ENCODE results near the gene ARRDC4. TPM values are rescaled to one million over a fixed set of nuclear protein-coding genes. Genes with fewer than 3 reads are reported as not detected.
A peak's percentile ranks its signal among the peaks of the same experiment; 100 is the strongest.

ARRDC4 gene, protein sequence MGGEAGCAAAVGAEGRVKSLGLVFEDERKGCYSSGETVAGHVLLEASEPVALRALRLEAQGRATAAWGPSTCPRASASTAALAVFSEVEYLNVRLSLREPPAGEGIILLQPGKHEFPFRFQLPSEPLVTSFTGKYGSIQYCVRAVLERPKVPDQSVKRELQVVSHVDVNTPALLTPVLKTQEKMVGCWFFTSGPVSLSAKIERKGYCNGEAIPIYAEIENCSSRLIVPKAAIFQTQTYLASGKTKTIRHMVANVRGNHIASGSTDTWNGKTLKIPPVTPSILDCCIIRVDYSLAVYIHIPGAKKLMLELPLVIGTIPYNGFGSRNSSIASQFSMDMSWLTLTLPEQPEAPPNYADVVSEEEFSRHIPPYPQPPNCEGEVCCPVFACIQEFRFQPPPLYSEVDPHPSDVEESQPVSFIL
- 19.8 TPM for polyA plus RNA-seq (2013)

DNA sequence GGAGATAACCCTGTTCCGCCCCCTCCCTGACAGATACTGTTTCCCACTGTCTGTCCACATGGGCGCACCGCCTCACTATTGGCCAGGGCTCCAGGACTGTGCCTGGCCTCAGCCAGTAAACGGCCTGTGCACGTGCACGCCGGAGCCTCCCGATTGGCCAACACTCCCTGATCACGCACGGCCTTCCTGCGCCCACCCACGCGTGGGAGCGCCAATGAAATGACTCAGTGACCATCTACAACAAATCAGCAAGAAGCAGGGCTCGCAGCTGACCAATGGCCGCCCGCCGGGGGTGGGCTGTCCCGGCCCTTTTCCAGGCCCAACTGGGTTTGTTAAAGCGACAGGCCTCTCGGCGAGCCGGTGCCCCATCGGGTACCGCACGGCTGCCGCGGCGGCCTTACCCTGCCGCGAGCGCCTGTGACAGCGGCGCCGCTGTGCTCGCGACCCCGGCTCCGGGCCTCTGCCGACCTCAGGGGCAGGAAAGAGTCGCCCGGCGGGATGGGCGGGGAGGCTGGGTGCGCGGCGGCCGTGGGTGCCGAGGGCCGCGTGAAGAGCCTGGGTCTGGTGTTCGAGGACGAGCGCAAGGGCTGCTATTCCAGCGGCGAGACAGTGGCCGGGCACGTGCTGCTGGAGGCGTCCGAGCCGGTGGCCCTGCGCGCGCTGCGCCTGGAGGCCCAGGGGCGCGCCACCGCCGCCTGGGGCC is at the start of gene ARRDC4:
Gene ARRDC4, plus strand, starts transcription at position 340 of the 703 bp plus-strand sequence. Its CDS starts 159 bp downstream, at position 499.
- H3K4me3 ChIP-seq (ENCODE audit: control insufficient read depth in 1 of 7, extremely low read depth in 1 of 7, insufficient read depth in 4 of 7, low read depth in 2 of 7, low read length in 6 of 7): peak within 1 kb of the TSS; percentile 71 to 89 (median 81)
- H3K4me1 ChIP-seq (ENCODE audit: control extremely low read depth in 1 of 4, control insufficient read depth in 4 of 4, insufficient read depth in 4 of 4, low read length in 3 of 4): peaks cover 6 to 33% (median 21%) of the 10 kb centered on the region in 4 experiments
- under 1% methylated on average over 53 of the region's 69 CpGs for WGBS (ENCODE audit: insufficient coverage)
- ChIA-PET CTCF (interaction anchor here (1.0 to 1.7 kb wide), 4 partner anchors 19 to 217 kb away, joined by 3 to 7 read pairs (median 4); no protein-coding TSS in a partner anchor), POLR2A (no interaction called here)
- DNase-seq: peak; percentile 100
- H3K27me3 ChIP-seq (replicated peaks in 2 of 5; ENCODE audit: control insufficient read depth in 4 of 5, insufficient read depth in 5 of 5, low read length in 4 of 5): no peaks in the 10 kb centered on the region
- peak within 1 kb of the TSS; percentile 66 to 82 for H3K27ac ChIP-seq (ENCODE audit: insufficient read depth in 1 of 2, low read depth in 1 of 2, low read length in 2 of 2, poor library complexity in 1 of 2, severe bottlenecking in 2 of 2)
- no peaks in the 10 kb centered on the region for H3K9me3 ChIP-seq (ENCODE audit: control extremely low read depth in 1 of 5, control insufficient read depth in 4 of 5, insufficient read depth in 2 of 5, low read depth in 1 of 5, low read length in 4 of 5)
- peaks cover 0 to 3% (median 0%) of the 10 kb centered on the region in 4 experiments for H3K36me3 ChIP-seq (ENCODE audit: control insufficient read depth in 4 of 4, insufficient read depth in 4 of 4, low read length in 3 of 4)

DNA sequence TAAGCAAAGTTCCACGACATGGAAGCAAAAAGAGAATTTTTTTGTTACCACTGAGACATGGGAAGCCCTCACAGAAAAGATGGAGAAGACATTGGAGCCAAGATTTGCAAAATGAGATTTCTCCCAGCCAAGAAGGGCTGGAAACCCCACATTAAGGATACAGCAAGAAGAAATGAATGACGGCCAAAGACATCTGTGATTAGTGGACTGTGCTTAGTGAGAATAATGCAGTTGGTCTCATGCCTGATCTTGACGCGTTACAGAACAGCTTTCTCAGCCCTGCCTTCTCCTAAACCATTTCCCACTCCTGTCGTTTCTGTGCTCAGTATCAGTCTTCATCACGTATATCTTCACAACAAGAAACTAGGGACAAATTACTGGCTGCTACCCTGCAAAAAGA is 45.8 kb upstream of the ARRDC4 start:
- 90% methylated on average over 2 of the region's 6 CpGs for WGBS (ENCODE audit: insufficient coverage)
- CTCF ChIA-PET: interaction anchor here (1.4 kb wide), 1 partner anchor 169 kb away, joined by 3 read pairs; no protein-coding TSS in a partner anchor
- no peak for DNase-seq

DNA sequence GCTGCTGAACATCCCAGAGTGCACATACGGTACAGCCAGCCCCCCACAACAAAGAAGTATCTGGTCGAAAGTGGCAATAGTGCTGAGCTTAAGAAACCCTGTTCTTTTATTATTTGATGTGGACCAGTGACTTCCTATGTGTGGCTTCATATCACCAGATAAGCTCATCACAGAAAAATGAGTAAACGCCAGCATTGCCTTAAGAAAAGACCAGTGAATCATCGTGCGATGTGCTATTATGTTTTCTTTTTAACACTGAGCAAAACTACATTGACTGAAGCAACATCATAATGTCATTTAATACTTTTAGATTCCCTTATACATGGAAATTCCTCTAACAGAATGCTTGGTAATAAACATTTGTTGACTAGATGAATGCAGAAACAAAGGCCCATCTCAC is 45.2 kb upstream of the ARRDC4 start:
- Histone ChIP-seq H3K36me3 (ENCODE audit: control insufficient read depth in 4 of 4, insufficient read depth in 4 of 4, low read length in 3 of 4) (no peaks in the 10 kb centered on the region), H3K4me1 (ENCODE audit: control extremely low read depth in 1 of 4, control insufficient read depth in 4 of 4, insufficient read depth in 4 of 4, low read length in 3 of 4) (peaks cover 0 to 13% (median 0%) of the 10 kb centered on the region in 4 experiments), H3K9me3 (ENCODE audit: control extremely low read depth in 1 of 5, control insufficient read depth in 4 of 5, insufficient read depth in 2 of 5, low read depth in 1 of 5, low read length in 4 of 5) (no peaks in the 10 kb centered on the region), H3K27ac (ENCODE audit: insufficient read depth in 1 of 2, low read depth in 1 of 2, low read length in 2 of 2, poor library complexity in 1 of 2, severe bottlenecking in 2 of 2) (no peak overlapping the region), H3K27me3 (replicated peaks in 2 of 5; ENCODE audit: control insufficient read depth in 4 of 5, insufficient read depth in 5 of 5, low read length in 4 of 5) (no peaks in the 10 kb centered on the region), H3K4me3 (ENCODE audit: control insufficient read depth in 1 of 7, extremely low read depth in 1 of 7, insufficient read depth in 4 of 7, low read depth in 2 of 7, low read length in 6 of 7) (no peak overlapping the region)
- ChIA-PET POLR2A (interaction anchor here (0.6 kb wide), 1 partner anchor 162 kb away, joined by 3 read pairs; no protein-coding TSS in a partner anchor), CTCF (interaction anchor here (1.4 kb wide), 1 partner anchor 169 kb away, joined by 3 read pairs; no protein-coding TSS in a partner anchor)
- DNase-seq: no peak
- 100% methylated on average over 2 of the region's 5 CpGs for WGBS (ENCODE audit: insufficient coverage)

More for the DNA sequence above, 45.8 kb upstream of the ARRDC4 start:
- H3K9me3 ChIP-seq (ENCODE audit: control extremely low read depth in 1 of 5, control insufficient read depth in 4 of 5, insufficient read depth in 2 of 5, low read depth in 1 of 5, low read length in 4 of 5): no peaks in the 10 kb centered on the region
- no peak overlapping the region for H3K27ac ChIP-seq (ENCODE audit: insufficient read depth in 1 of 2, low read depth in 1 of 2, low read length in 2 of 2, poor library complexity in 1 of 2, severe bottlenecking in 2 of 2)
- H3K4me3 ChIP-seq (ENCODE audit: control insufficient read depth in 1 of 7, extremely low read depth in 1 of 7, insufficient read depth in 4 of 7, low read depth in 2 of 7, low read length in 6 of 7): no peak overlapping the region
- POLR2A ChIA-PET: no interaction called here
- no peaks in the 10 kb centered on the region for H3K36me3 ChIP-seq (ENCODE audit: control insufficient read depth in 4 of 4, insufficient read depth in 4 of 4, low read length in 3 of 4)
- no peaks in the 10 kb centered on the region for H3K27me3 ChIP-seq (replicated peaks in 2 of 5; ENCODE audit: control insufficient read depth in 4 of 5, insufficient read depth in 5 of 5, low read length in 4 of 5)
- H3K4me1 ChIP-seq (ENCODE audit: control extremely low read depth in 1 of 4, control insufficient read depth in 4 of 4, insufficient read depth in 4 of 4, low read length in 3 of 4): peaks cover 0 to 13% (median 0%) of the 10 kb centered on the region in 4 experiments

DNA sequence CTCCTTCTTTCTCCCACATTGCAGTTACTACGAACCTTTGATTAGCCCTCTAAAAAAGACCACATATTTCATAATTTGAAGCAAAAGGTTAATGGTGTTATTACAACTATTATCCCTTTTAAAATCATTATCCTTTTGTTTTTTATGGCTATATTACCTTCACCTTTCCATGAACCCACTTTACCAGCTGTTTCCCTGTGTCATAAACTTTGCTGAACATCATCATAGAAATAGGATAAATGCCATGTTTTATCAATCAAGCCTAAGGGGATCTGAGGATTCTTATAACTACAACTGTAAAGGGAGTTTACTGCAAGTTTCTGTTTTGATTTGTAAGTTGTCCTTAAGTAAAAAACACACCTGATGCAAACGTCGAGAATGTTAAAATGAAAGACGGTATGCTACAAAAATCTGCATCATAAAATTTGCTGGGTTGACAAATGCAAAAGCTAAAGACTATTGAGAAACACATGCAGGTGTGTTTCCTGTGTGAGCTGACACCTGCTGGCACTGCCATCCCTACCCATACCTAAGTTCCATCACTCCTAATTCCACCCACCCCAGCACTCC is 39.1 kb upstream of the ARRDC4 start:
- H3K27ac ChIP-seq (ENCODE audit: insufficient read depth in 1 of 2, low read depth in 1 of 2, low read length in 2 of 2, poor library complexity in 1 of 2, severe bottlenecking in 2 of 2): no peak overlapping the region
- ChIA-PET POLR2A (no interaction called here), CTCF (interaction anchor here (0.8 kb wide), 1 partner anchor 359 kb away, joined by 3 read pairs; no protein-coding TSS in a partner anchor)
- no peaks in the 10 kb centered on the region for H3K27me3 ChIP-seq (replicated peaks in 2 of 5; ENCODE audit: control insufficient read depth in 4 of 5, insufficient read depth in 5 of 5, low read length in 4 of 5)
- 100% methylated on average over 3 of the region's 4 CpGs for WGBS (ENCODE audit: insufficient coverage)
- no peak for DNase-seq
- no peaks in the 10 kb centered on the region for H3K36me3 ChIP-seq (ENCODE audit: control insufficient read depth in 4 of 4, insufficient read depth in 4 of 4, low read length in 3 of 4)
- peaks cover 0 to 23% (median 5%) of the 10 kb centered on the region in 5 experiments for H3K9me3 ChIP-seq (ENCODE audit: control extremely low read depth in 1 of 5, control insufficient read depth in 4 of 5, insufficient read depth in 2 of 5, low read depth in 1 of 5, low read length in 4 of 5)
- H3K4me3 ChIP-seq (ENCODE audit: control insufficient read depth in 1 of 7, extremely low read depth in 1 of 7, insufficient read depth in 4 of 7, low read depth in 2 of 7, low read length in 6 of 7): no peak overlapping the region
- no peaks in the 10 kb centered on the region for H3K4me1 ChIP-seq (ENCODE audit: control extremely low read depth in 1 of 4, control insufficient read depth in 4 of 4, insufficient read depth in 4 of 4, low read length in 3 of 4)

DNA sequence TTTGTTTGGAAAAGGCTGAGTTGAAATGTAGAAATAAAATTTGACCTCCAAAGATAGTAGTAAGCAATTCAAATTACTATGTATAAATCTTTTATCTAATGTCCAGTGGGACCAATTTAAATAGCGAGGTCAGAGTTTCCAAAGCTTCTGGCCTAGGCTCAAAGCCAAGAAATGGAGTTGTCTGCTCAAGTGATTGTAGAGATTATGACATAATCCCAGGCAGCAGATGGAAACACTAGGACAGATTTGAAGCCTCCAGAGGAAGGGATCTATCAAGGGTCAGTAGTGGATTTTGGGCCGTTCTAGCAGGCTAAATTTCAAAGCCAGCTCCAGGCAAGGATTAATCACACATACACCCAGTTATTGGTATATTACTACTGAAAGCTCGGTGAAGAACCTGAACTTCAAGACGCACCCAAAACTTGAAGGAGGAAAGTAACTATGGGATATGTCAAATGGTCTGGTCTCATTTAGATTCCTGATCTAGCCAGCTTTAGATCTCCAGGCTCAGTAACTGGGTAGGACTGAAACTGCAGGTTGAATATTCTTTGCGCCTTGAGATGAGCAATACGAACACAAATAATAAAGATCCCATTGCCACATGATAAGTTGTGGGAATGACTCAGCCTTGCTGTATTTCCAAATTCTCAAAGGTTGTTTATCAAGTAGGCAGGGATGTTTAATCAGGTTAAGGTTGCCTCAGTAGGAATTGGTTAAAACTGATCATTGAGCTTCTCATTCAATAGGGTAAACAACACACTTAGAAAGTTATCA is 30.9 kb upstream of the ARRDC4 start:
- Histone ChIP-seq H3K9me3 (ENCODE audit: control extremely low read depth in 1 of 5, control insufficient read depth in 4 of 5, insufficient read depth in 2 of 5, low read depth in 1 of 5, low read length in 4 of 5) (peaks cover 0 to 14% (median 9%) of the 10 kb centered on the region in 5 experiments), H3K36me3 (ENCODE audit: control insufficient read depth in 4 of 4, insufficient read depth in 4 of 4, low read length in 3 of 4) (no peaks in the 10 kb centered on the region), H3K4me3 (ENCODE audit: control insufficient read depth in 1 of 7, extremely low read depth in 1 of 7, insufficient read depth in 4 of 7, low read depth in 2 of 7, low read length in 6 of 7) (no peak overlapping the region), H3K27me3 (replicated peaks in 2 of 5; ENCODE audit: control insufficient read depth in 4 of 5, insufficient read depth in 5 of 5, low read length in 4 of 5) (no peaks in the 10 kb centered on the region), H3K4me1 (ENCODE audit: control extremely low read depth in 1 of 4, control insufficient read depth in 4 of 4, insufficient read depth in 4 of 4, low read length in 3 of 4) (no peaks in the 10 kb centered on the region), H3K27ac (ENCODE audit: insufficient read depth in 1 of 2, low read depth in 1 of 2, low read length in 2 of 2, poor library complexity in 1 of 2, severe bottlenecking in 2 of 2) (no peak overlapping the region)
- CTCF ChIA-PET: no interaction called here
- DNase-seq: no peak
- WGBS (ENCODE audit: insufficient coverage): 100% methylated on average over 3 of the region's 6 CpGs
- POLR2A ChIA-PET: no interaction called here

DNA sequence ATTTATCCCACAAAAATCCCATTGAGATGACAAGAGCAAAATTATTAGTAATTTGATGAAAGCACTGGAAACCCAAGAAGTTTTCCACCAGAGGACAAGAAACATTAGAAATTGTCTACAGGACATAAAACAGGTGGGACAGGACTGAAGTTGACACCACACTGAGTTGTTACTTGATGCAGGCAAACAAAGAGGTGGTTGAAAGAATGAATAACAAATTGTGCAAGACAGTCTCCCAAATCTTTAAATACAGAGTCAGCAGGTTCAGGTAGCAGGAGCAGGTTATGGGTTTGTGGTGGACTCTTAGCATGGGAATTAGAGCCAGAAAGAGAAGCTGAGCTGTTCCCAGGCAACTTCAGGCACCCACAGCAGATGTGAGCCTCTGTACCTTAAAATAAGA is 30.3 kb upstream of the ARRDC4 start:
- peaks cover 0 to 10% (median 9%) of the 10 kb centered on the region in 5 experiments for H3K9me3 ChIP-seq (ENCODE audit: control extremely low read depth in 1 of 5, control insufficient read depth in 4 of 5, insufficient read depth in 2 of 5, low read depth in 1 of 5, low read length in 4 of 5)
- H3K27ac ChIP-seq (ENCODE audit: insufficient read depth in 1 of 2, low read depth in 1 of 2, low read length in 2 of 2, poor library complexity in 1 of 2, severe bottlenecking in 2 of 2): no peak overlapping the region
- no peak overlapping the region for H3K4me3 ChIP-seq (ENCODE audit: control insufficient read depth in 1 of 7, extremely low read depth in 1 of 7, insufficient read depth in 4 of 7, low read depth in 2 of 7, low read length in 6 of 7)
- H3K27me3 ChIP-seq (replicated peaks in 2 of 5; ENCODE audit: control insufficient read depth in 4 of 5, insufficient read depth in 5 of 5, low read length in 4 of 5): no peaks in the 10 kb centered on the region
- no peak for DNase-seq
- H3K36me3 ChIP-seq (ENCODE audit: control insufficient read depth in 4 of 4, insufficient read depth in 4 of 4, low read length in 3 of 4): no peaks in the 10 kb centered on the region
- H3K4me1 ChIP-seq (ENCODE audit: control extremely low read depth in 1 of 4, control insufficient read depth in 4 of 4, insufficient read depth in 4 of 4, low read length in 3 of 4): no peaks in the 10 kb centered on the region
- ChIA-PET CTCF (no interaction called here), POLR2A (no interaction called here)
